HCT116 (cell line): Measurements from ENCODE around the gene TMEM132E. TPM values are rescaled to one million over a fixed set of nuclear protein-coding genes. Genes with fewer than 3 reads are reported as not detected.

Experiments
- ATAC-seq: fragments of 200-7000 bp; cut with Tn5 transposase; 2 replicates; pipeline ENCODE4 v1.9.1; 2020; ENCODE audit warnings: mild to moderate bottlenecking, moderate library complexity
- BruUV-seq: library from RNA; stranded (reverse); fragments of 400-500 nt; replicated peaks from 2 replicates; lab custom pipeline; 2021; lab: Mats Ljungman, UMichigan
- CTCF ChIA-PET: fragments of 300-600 bp; sonication (Branson Sonifier 250); formaldehyde crosslinking; loops from one replicate; lab custom pipeline; 2021; ENCODE audit warnings: antibody characterized with exemption; lab: Charles Lee
- POLR2A ChIA-PET: fragments of 300-600, 350-600 bp; sonication (Branson Sonifier 250); formaldehyde crosslinking; loops from one replicate; lab custom pipeline; 2021; ENCODE audit warnings: antibody characterized with exemption; lab: Charles Lee
- RAD21 ChIA-PET, 2 experiments: fragments of 300-600 bp; sonication (Branson Sonifier 250); formaldehyde crosslinking; loops; one replicate each; lab custom pipeline; 2023; ENCODE audit warnings: low total read pairs in 2 of 2; ENCODE audit not compliant: uncharacterized antibody in 2 of 2, unreplicated experiment in 2 of 2, low non-redundant PET in 1 of 2; lab: Charles Lee
- DNase-seq: peaks from one replicate; pipeline ENCODE4 v3.0.0-alpha.2; 2010; ENCODE audit warnings: low read depth, low spot score
- H2AFZ ChIP-seq: fragments of 200-600 bp; shearing (Covaris generic), sonication (generic); 2 replicates; pipeline ENCODE4 v1.6.1; 2017; ENCODE audit warnings: low read depth, mixed run types, mixed read lengths, antibody characterized with exemption, low read length; ENCODE audit not compliant: poor library complexity, severe bottlenecking
- H3K27ac ChIP-seq: 2 replicates; pipeline ENCODE4 v1.5.1; 2012; ENCODE audit warnings: low read depth, low read length
- H3K27me3 ChIP-seq: fragments of 200-600 bp; sonication (generic); 2 replicates; pipeline ENCODE4 v1.6.1; 2016; ENCODE audit warnings: mixed run types, low read length, mixed read lengths; ENCODE audit not compliant: insufficient read depth
- H3K36me3 ChIP-seq, 2 experiments: fragments of 200-500 bp in 1 of 2; fragments of 200-600 bp in 1 of 2; sonication (Bioruptor generic) in 1 of 2; sonication (generic) in 1 of 2; 2 replicates each; pipeline versions ENCODE4 v1.5.1 to v1.6.1; 2014 to 2016; ENCODE audit warnings: low read length in 2 of 2, inconsistent platforms in 1 of 2, mixed read lengths in 1 of 2, mixed run types in 1 of 2; ENCODE audit not compliant: insufficient read depth in 2 of 2, control insufficient read depth in 1 of 2
- H3K4me1 ChIP-seq, 2 experiments: fragments of 200-600 bp in 1 of 2; sonication (generic) in 1 of 2; 2 replicates each; pipeline versions ENCODE4 v1.5.1 to v1.6.1; 2012 to 2017; ENCODE audit warnings: low read length in 2 of 2, inconsistent platforms in 1 of 2, mild to moderate bottlenecking in 1 of 2, mixed read lengths in 1 of 2, mixed run types in 1 of 2, moderate library complexity in 1 of 2; ENCODE audit not compliant: insufficient read depth in 2 of 2, control insufficient read depth in 1 of 2
- H3K4me2 ChIP-seq: fragments of 200-600 bp; sonication (generic); 2 replicates; pipeline ENCODE4 v1.6.1; 2017; ENCODE audit warnings: mixed run types, low read length, mixed read lengths
- H3K4me3 ChIP-seq, 2 experiments: fragments of 200-600 bp in 1 of 2; sonication (generic) in 1 of 2; replicated peaks in 1 of 2; 2 replicates each; pipeline ENCODE4 v1.5.1; 2011 to 2016; ENCODE audit warnings: low read length in 2 of 2, control low read depth in 1 of 2, low read depth in 1 of 2, mild to moderate bottlenecking in 1 of 2, mixed read lengths in 1 of 2, mixed run types in 1 of 2
- H3K79me2 ChIP-seq: fragments of 200-600 bp; sonication (generic); 2 replicates; pipeline ENCODE4 v1.6.1; 2017; ENCODE audit warnings: mild to moderate bottlenecking, mixed run types, low read length, moderate library complexity, mixed read lengths; ENCODE audit not compliant: insufficient read depth
- H3K9ac ChIP-seq: fragments of 200-600 bp; sonication (generic); 2 replicates; pipeline ENCODE4 v1.6.1; 2016; ENCODE audit warnings: low read length, mixed read lengths
- H3K9me2 ChIP-seq: fragments of 200-600 bp; sonication (generic), shearing (Covaris generic); 2 replicates; pipeline ENCODE4 v1.6.1; 2017; ENCODE audit warnings: mixed run types, mild to moderate bottlenecking, moderate library complexity; ENCODE audit not compliant: insufficient read depth
- H3K9me3 ChIP-seq, 2 experiments: fragments of 200-500 bp in 1 of 2; fragments of 200-600 bp in 1 of 2; sonication (Bioruptor generic) in 1 of 2; sonication (generic) in 1 of 2; 2 replicates each; pipeline ENCODE4 v1.6.1; 2014 to 2017; ENCODE audit warnings: low read length in 2 of 2, mixed read lengths in 2 of 2, inconsistent platforms in 1 of 2, low read depth in 1 of 2, mild to moderate bottlenecking in 1 of 2, mixed run types in 1 of 2, moderate library complexity in 1 of 2; ENCODE audit not compliant: control insufficient read depth in 1 of 2, insufficient read depth in 1 of 2
- H4K20me1 ChIP-seq: fragments of 200-600 bp; sonication (generic), shearing (Covaris generic); 2 replicates; pipeline ENCODE4 v1.6.1; 2017; ENCODE audit warnings: mixed run types, mild to moderate bottlenecking, moderate library complexity; ENCODE audit not compliant: insufficient read depth
- ATF3 ChIP-seq: IDR thresholded peaks from 2 replicates; pipeline ENCODE4 v1.6.1; 2012
- CEBPB ChIP-seq: IDR thresholded peaks from 2 replicates; pipeline ENCODE4 v1.6.1; 2012; ENCODE audit warnings: low read depth
- CTCF ChIP-seq, 3 experiments: fragments of 200-600 bp in 1 of 3; sonication (generic) in 1 of 3; IDR thresholded peaks in 2 of 3; conservative IDR thresholded peaks in 1 of 3; 2 replicates each; pipeline ENCODE4 v1.5.1; 2012 to 2017; ENCODE audit warnings: low read depth in 2 of 3, low read length in 2 of 3, antibody characterized with exemption in 1 of 3, borderline replicate concordance in 1 of 3, control low read depth in 1 of 3, mild to moderate bottlenecking in 1 of 3, mixed read lengths in 1 of 3, mixed run types in 1 of 3, moderate library complexity in 1 of 3; ENCODE audit not compliant: insufficient read depth in 1 of 3
- ELF1 ChIP-seq: IDR thresholded peaks from 2 replicates; pipeline ENCODE4 v1.6.1; 2012; ENCODE audit warnings: low read depth, borderline replicate concordance
- EZH2 ChIP-seq: fragments of 200-600 bp; sonication (generic); IDR thresholded peaks from 2 replicates; pipeline ENCODE4 v1.6.1; 2017; ENCODE audit warnings: antibody characterized with exemption, mixed run types
- EZH2phosphoT487 ChIP-seq: fragments of 200-600 bp; IDR thresholded peaks from 2 replicates; pipeline ENCODE4 v1.6.1; 2018; ENCODE audit warnings: antibody characterized with exemption, borderline replicate concordance
- MAX ChIP-seq: IDR thresholded peaks from 2 replicates; pipeline ENCODE4 v1.6.1; 2012
- POLR2AphosphoS5 ChIP-seq: IDR thresholded peaks from 2 replicates; pipeline ENCODE4 v1.6.1; 2011; ENCODE audit warnings: mild to moderate bottlenecking, low read depth, low read length, moderate library complexity
- SIN3A ChIP-seq: IDR thresholded peaks from 2 replicates; pipeline ENCODE4 v1.6.1; 2012; ENCODE audit warnings: low read depth
- SRF ChIP-seq: IDR thresholded peaks from 2 replicates; pipeline ENCODE4 v1.6.1; 2012; ENCODE audit warnings: low read depth
- TCF7L2 ChIP-seq: IDR thresholded peaks from 2 replicates; pipeline ENCODE4 v1.7.0; 2011; ENCODE audit warnings: borderline replicate concordance, inconsistent platforms; ENCODE audit not compliant: insufficient read depth, insufficient read length; ENCODE audit errors: extremely low read depth
- ZBTB33 ChIP-seq: IDR thresholded peaks from 2 replicates; pipeline ENCODE4 v1.6.1; 2011; ENCODE audit warnings: mild to moderate bottlenecking, low read length, moderate library complexity; ENCODE audit not compliant: insufficient replicate concordance; ENCODE audit errors: extremely low read depth
- ZNF274 ChIP-seq: fragments of 200-500 bp; sonication (Bioruptor generic); IDR thresholded peaks from 2 replicates; pipeline ENCODE4 v1.6.1; 2014; ENCODE audit warnings: mild to moderate bottlenecking, low read depth, low read length, inconsistent platforms
- intact Hi-C: fragments of 100-400 bp; cut with micrococcal nuclease; formaldehyde crosslinking; loops from 2 replicates; pipeline ENCODE4 v1.10.0; 2022
- total RNA-seq: library from RNA; stranded (reverse); gene quantifications from one replicate; pipeline ENCODE4 v1.2.1, GENCODE V29; 2021; ENCODE audit not compliant: unreplicated experiment

The TMEM132E gene
- total RNA-seq, 1 experiment from 2014 or later, result not detected

- no peak overlapping the region for H3K4me2 ChIP-seq
- ATAC-seq (no peak), DNase-seq (no peak)
- H3K4me3 ChIP-seq, result no peak overlapping the region
- no peaks in the 10 kb centered on the region for H4K20me1 ChIP-seq
- POLR2A ChIA-PET, result no interaction called here
- RAD21 ChIA-PET, result no interaction called here
- H3K9me3 ChIP-seq, result no peaks in the 10 kb centered on the region
- no peak overlapping the region for H3K27ac ChIP-seq
- no peak overlapping the region for H3K9ac ChIP-seq
- H2AFZ ChIP-seq, result no peak overlapping the region
- no peaks in the 10 kb centered on the region for H3K79me2 ChIP-seq
- H3K36me3 ChIP-seq, result no peaks in the 10 kb centered on the region
- no TSS peak for BruUV-seq
- no peaks in the 10 kb centered on the region for H3K4me1 ChIP-seq
- TF ChIP-seq MAX (no peak), TCF7L2 (no peak), ZNF274 (no peak), POLR2AphosphoS5 (no peak), CEBPB (no peak), EZH2 (no peak), CTCF (IDR thresholded peaks at IDR 0.05 in 2 of 3, conservative IDR thresholded peaks at IDR 0.05 in 1 of 3; ENCODE audit: borderline replicate concordance in 1 of 3, insufficient read depth in 1 of 3, low read depth in 2 of 3, low read length in 2 of 3) (no peak), EZH2phosphoT487 (no peak), SIN3A (no peak), SRF (no peak), ZBTB33 (no peak), ELF1 (no peak), ATF3 (no peak)
- CTCF ChIA-PET, result no interaction called here
- H3K27me3 ChIP-seq, result peaks cover 25% of the 10 kb centered on the region; the same call in 1 of the 2 replicates
- intact Hi-C loops, result no loop called here
- H3K9me2 ChIP-seq, result no peaks in the 10 kb centered on the region
Observed at GRCh38 chr17:34658811-34659560, 79.6 kb downstream of the TMEM132E start.
